Mammary epithelial cell (primary cell): Measurements from ENCODE around the gene PMS1.

Experiments used
- EZH2 ChIP-seq: IDR thresholded peaks from 2 replicates; pipeline ENCODE4 v1.6.1; 2012; ENCODE audit warnings: low read length, inconsistent platforms, borderline replicate concordance
- TF ChIP-seq, protein P1 (sequence below), 2 donors: IDR thresholded peaks in 1 of 2; conservative IDR thresholded peaks in 1 of 2; 2 replicates each; pipeline ENCODE4 v1.5.1; 2011 to 2012; ENCODE audit warnings: inconsistent platforms in 2 of 2, low read length in 2 of 2, mild to moderate bottlenecking in 2 of 2, control low read depth in 1 of 2, low read depth in 1 of 2; ENCODE audit not compliant: insufficient read depth in 1 of 2; ENCODE audit errors: extremely low read depth in 1 of 2

DNA sequence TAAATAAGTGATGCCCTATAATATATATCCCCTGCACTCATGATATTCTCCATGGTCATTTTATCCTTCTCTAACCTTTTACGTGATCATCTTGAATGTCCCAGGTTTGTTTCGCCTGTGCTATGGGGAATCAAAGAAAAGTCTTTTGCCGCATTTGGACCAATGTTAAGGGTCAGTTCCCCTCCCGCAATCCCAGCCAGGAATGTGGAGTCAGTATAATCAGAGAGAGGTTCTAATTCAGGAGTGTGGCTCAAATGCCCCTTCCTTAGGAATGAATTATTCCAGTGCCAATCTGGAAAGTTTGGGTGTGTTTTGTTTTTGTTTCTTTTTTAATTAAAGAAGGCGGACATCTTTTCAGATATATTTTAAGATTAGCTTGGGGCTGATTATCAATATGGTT is 41.8 kb downstream of the PMS1 start:
- TF ChIP-seq, protein P1, sequence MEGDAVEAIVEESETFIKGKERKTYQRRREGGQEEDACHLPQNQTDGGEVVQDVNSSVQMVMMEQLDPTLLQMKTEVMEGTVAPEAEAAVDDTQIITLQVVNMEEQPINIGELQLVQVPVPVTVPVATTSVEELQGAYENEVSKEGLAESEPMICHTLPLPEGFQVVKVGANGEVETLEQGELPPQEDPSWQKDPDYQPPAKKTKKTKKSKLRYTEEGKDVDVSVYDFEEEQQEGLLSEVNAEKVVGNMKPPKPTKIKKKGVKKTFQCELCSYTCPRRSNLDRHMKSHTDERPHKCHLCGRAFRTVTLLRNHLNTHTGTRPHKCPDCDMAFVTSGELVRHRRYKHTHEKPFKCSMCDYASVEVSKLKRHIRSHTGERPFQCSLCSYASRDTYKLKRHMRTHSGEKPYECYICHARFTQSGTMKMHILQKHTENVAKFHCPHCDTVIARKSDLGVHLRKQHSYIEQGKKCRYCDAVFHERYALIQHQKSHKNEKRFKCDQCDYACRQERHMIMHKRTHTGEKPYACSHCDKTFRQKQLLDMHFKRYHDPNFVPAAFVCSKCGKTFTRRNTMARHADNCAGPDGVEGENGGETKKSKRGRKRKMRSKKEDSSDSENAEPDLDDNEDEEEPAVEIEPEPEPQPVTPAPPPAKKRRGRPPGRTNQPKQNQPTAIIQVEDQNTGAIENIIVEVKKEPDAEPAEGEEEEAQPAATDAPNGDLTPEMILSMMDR (conservative IDR thresholded peaks at IDR 0.05 in 1 of 2, IDR thresholded peaks at IDR 0.05 in 1 of 2; ENCODE audit: extremely low read depth in 1 of 2, insufficient read depth in 1 of 2, low read depth in 1 of 2, low read length in 2 of 2) = no peak
- TF ChIP-seq EZH2 = no peak
